GM23338 (cell line): ENCODE data around the gene DUS2. TPM values are rescaled to one million over a fixed set of nuclear protein-coding genes. Genes with fewer than 3 reads are reported as not detected.

Experiments
- ATAC-seq: fragments of 200-7000 bp; cut with Tn5 transposase; 3 replicates; pipeline ENCODE4 v1.9.1; 2020
- DNase-seq: peaks from one replicate; pipeline ENCODE4 v3.0.0-alpha.2; 2015; ENCODE audit warnings: low spot score
- H2AFZ ChIP-seq: fragments of 200-600 bp; sonication (generic); 2 replicates; pipeline ENCODE4 v1.8.0; 2016; ENCODE audit warnings: antibody characterized with exemption, mild to moderate bottlenecking, moderate library complexity
- H3F3A ChIP-seq: fragments of 200-600 bp; sonication (generic); replicated peaks from 2 replicates; pipeline ENCODE4 v1.8.0; 2017; ENCODE audit warnings: antibody characterized with exemption, mixed run types, low read depth
- H3K27ac ChIP-seq: fragments of 200-600 bp; sonication (generic); 2 replicates; pipeline ENCODE4 v1.6.1; 2016; ENCODE audit warnings: low read depth
- H3K27me3 ChIP-seq: fragments of 200-600 bp; sonication (generic); 2 replicates; pipeline ENCODE4 v1.8.0; 2016; ENCODE audit warnings: mild to moderate bottlenecking, mixed run types, moderate library complexity; ENCODE audit not compliant: insufficient read depth
- H3K36me3 ChIP-seq: fragments of 200-600 bp; sonication (generic); 2 replicates; pipeline ENCODE4 v1.8.0; 2016; ENCODE audit warnings: mild to moderate bottlenecking; ENCODE audit not compliant: insufficient read depth
- H3K4me1 ChIP-seq: fragments of 200-600 bp; sonication (generic); 2 replicates; pipeline ENCODE4 v1.8.0; 2016; ENCODE audit warnings: mild to moderate bottlenecking, moderate library complexity; ENCODE audit not compliant: insufficient read depth
- H3K4me2 ChIP-seq: fragments of 200-600 bp; sonication (generic); 2 replicates; pipeline ENCODE4 v1.7.1; 2017; ENCODE audit warnings: mixed run types
- H3K4me3 ChIP-seq: fragments of 200-600 bp; sonication (generic); 2 replicates; pipeline ENCODE4 v1.6.1; 2016; ENCODE audit warnings: mixed run types
- H3K79me2 ChIP-seq: fragments of 200-600 bp; sonication (generic); replicated peaks from 2 replicates; pipeline ENCODE4 v1.8.0; 2017; ENCODE audit warnings: mild to moderate bottlenecking; ENCODE audit not compliant: insufficient read depth
- H3K9me2 ChIP-seq: fragments of 200-600 bp; sonication (generic); 2 replicates; pipeline ENCODE4 v1.8.0; 2017; ENCODE audit not compliant: insufficient read depth
- H4K20me1 ChIP-seq: fragments of 200-600 bp; sonication (generic); replicated peaks from 2 replicates; pipeline ENCODE4 v1.8.0; 2017; ENCODE audit warnings: mild to moderate bottlenecking; ENCODE audit not compliant: insufficient read depth
- H3K27ac Mint-ChIP-seq: 2 replicates; pipeline ENCODE4 v1.8.0; 2020; ENCODE audit warnings: inconsistent platforms, mild to moderate bottlenecking, moderate library complexity, mixed read lengths
- H3K27me3 Mint-ChIP-seq: 3 replicates; pipeline ENCODE4 v1.8.0; 2022; ENCODE audit warnings: low read depth, mild to moderate bottlenecking, moderate library complexity, mixed read lengths, inconsistent platforms; ENCODE audit not compliant: insufficient read depth, poor library complexity
- H3K36me3 Mint-ChIP-seq: 3 replicates; pipeline ENCODE4 v1.8.0; 2021; ENCODE audit warnings: low read depth, mild to moderate bottlenecking, inconsistent platforms, moderate library complexity, mixed read lengths
- H3K4me1 Mint-ChIP-seq: 3 replicates; pipeline ENCODE4 v1.8.0; 2020; ENCODE audit warnings: mild to moderate bottlenecking, inconsistent platforms, mixed read lengths
- H3K4me3 Mint-ChIP-seq: 3 replicates; pipeline ENCODE4 v1.8.0; 2021; ENCODE audit warnings: moderate library complexity, mild to moderate bottlenecking, inconsistent platforms, mixed read lengths
- H3K9me3 Mint-ChIP-seq: 3 replicates; pipeline ENCODE4 v1.8.0; 2020; ENCODE audit warnings: moderate library complexity, mild to moderate bottlenecking, inconsistent platforms, mixed read lengths
- CREB1 ChIP-seq: fragments of 250-450 bp; sonication (Bioruptor Pico); IDR thresholded peaks from 2 replicates; pipeline ENCODE4 v1.5.0; 2020; ENCODE audit warnings: low read depth, mild to moderate bottlenecking, moderate library complexity
- CTCF ChIP-seq, 2 experiments: fragments of 200-600 bp in 1 of 2; sonication (generic) in 1 of 2; conservative IDR thresholded peaks; 2 replicates each; pipeline versions ENCODE4 v1.5.1 to v1.6.1; 2016 to 2017; ENCODE audit warnings: antibody characterized with exemption in 2 of 2, low read depth in 2 of 2, mild to moderate bottlenecking in 2 of 2, moderate library complexity in 1 of 2
- ETS1 ChIP-seq: IDR thresholded peaks from 2 replicates; pipeline ENCODE4 v1.6.1; 2016; ENCODE audit warnings: antibody characterized with exemption
- EZH2 ChIP-seq: fragments of 200-600 bp; sonication (generic); IDR thresholded peaks from one replicate; pipeline ENCODE4 v1.8.0; 2017; ENCODE audit warnings: antibody characterized with exemption, mild to moderate bottlenecking, low read depth; ENCODE audit not compliant: unreplicated experiment
- EZH2phosphoT487 ChIP-seq: fragments of 200-600 bp; sonication (generic); IDR thresholded peaks from one replicate; pipeline ENCODE4 v1.8.1; 2018; ENCODE audit warnings: antibody characterized with exemption; ENCODE audit not compliant: unreplicated experiment
- JUNB ChIP-seq: IDR thresholded peaks from one replicate; pipeline ENCODE4 v1.6.1; 2016; ENCODE audit warnings: antibody characterized with exemption; ENCODE audit not compliant: unreplicated experiment
- NANOG ChIP-seq: IDR thresholded peaks from 2 replicates; pipeline ENCODE4 v1.6.1; 2016; ENCODE audit warnings: antibody characterized with exemption, borderline replicate concordance
- POLR2AphosphoS5 ChIP-seq: IDR thresholded peaks from 2 replicates; pipeline ENCODE4 v1.6.1; 2016; ENCODE audit warnings: antibody characterized with exemption, low read depth
- REST ChIP-seq: IDR thresholded peaks from one replicate; pipeline ENCODE4 v1.6.1; 2018; ENCODE audit warnings: antibody characterized with exemption; ENCODE audit not compliant: unreplicated experiment
- STAT1 ChIP-seq: IDR thresholded peaks from one replicate; pipeline ENCODE4 v1.6.1; 2016; ENCODE audit warnings: antibody characterized with exemption; ENCODE audit not compliant: unreplicated experiment
- ZNF114 ChIP-seq: fragments of 250-450 bp; sonication (Bioruptor Pico); IDR thresholded peaks from 2 replicates; pipeline ENCODE4 v1.5.0; 2020; ENCODE audit warnings: mild to moderate bottlenecking, moderate library complexity
- ZNF331 ChIP-seq: fragments of 250-450 bp; sonication (Bioruptor Pico); IDR thresholded peaks from 2 replicates; pipeline ENCODE4 v1.5.0; 2020; ENCODE audit warnings: low read depth, mild to moderate bottlenecking, moderate library complexity
- polyA plus RNA-seq: library from polyadenylated mRNA; unstranded; fragments of >200 nt; fragmentation: Nextera tagmentation; extraction: Ambion mirVana; gene quantifications from 2 replicates; pipeline ENCODE4 v1.2.1, GENCODE V29; 2016
- total RNA-seq: library from RNA; depleted of rRNA; stranded (reverse); fragments of >200 nt; shearing (Covaris generic); gene quantifications from 2 replicates; pipeline ENCODE4 v1.2.3, GENCODE V29; 2014
- TF ChIP-seq, protein P1 (sequence below): fragments of 250-450 bp; sonication (Bioruptor Pico); IDR thresholded peaks from 2 replicates; pipeline ENCODE4 v1.5.0; 2020; ENCODE audit warnings: mild to moderate bottlenecking, moderate library complexity

DUS2 gene
- total and polyA plus RNA-seq, 2 experiments from 2014 or later = 13.3 to 26.4 TPM

DNA sequence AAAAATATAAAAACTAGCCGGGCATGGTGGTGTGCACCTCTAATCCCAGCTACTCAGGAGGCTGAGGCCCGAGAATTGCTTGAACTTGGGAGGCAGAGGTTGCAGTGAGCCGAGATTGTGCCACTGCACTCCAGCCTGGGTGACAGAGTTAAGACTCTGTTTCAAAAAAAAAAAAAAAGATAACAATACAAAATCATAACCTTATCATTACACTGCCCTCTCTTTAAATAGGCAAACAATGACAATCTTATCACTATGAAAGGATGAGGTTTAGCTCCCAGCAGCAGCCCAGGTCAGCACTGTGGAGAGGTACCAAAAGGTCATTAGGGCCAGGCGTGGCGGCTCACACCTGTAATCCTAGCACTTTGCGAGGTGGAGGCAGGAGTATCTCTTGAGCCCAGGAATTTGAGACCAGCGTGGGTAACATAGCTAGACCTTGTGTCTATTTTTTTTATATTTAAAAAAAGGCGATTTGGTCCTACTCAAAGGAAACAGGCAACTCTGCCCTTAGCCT, 3.9 kb upstream of the DUS2 start:
- H3K4me3 Mint-ChIP-seq = no peak overlapping the region

More for the DNA sequence above, 3.9 kb upstream of the DUS2 start:
- peaks cover 10% of the 10 kb centered on the region; the same call in 2 of the 3 replicates for H3K36me3 Mint-ChIP-seq
- DNase-seq = no peak
- H3K27me3 Mint-ChIP-seq = peaks cover 8% of the 10 kb centered on the region
- H3K9me3 Mint-ChIP-seq = no peaks in the 10 kb centered on the region; the same call in 1 of the 3 replicates
- no peaks in the 10 kb centered on the region for H3K27me3 ChIP-seq
- no peak for TF ChIP-seq REST
- no peak for TF ChIP-seq ETS1
- no peak for TF ChIP-seq JUNB
- no peak for TF ChIP-seq CREB1 (CRISPR knock-in tag)
- no peak for TF ChIP-seq EZH2
- no peak for TF ChIP-seq ZNF114 (CRISPR knock-in tag)
- no peak for TF ChIP-seq EZH2phosphoT487
- no peak for TF ChIP-seq ZNF331 (CRISPR knock-in tag)
- no peak for TF ChIP-seq CTCF (conservative IDR thresholded peaks at IDR 0.05; ENCODE audit: low read depth in 2 of 2)
- no peak for TF ChIP-seq POLR2AphosphoS5
- TF ChIP-seq, protein P1, sequence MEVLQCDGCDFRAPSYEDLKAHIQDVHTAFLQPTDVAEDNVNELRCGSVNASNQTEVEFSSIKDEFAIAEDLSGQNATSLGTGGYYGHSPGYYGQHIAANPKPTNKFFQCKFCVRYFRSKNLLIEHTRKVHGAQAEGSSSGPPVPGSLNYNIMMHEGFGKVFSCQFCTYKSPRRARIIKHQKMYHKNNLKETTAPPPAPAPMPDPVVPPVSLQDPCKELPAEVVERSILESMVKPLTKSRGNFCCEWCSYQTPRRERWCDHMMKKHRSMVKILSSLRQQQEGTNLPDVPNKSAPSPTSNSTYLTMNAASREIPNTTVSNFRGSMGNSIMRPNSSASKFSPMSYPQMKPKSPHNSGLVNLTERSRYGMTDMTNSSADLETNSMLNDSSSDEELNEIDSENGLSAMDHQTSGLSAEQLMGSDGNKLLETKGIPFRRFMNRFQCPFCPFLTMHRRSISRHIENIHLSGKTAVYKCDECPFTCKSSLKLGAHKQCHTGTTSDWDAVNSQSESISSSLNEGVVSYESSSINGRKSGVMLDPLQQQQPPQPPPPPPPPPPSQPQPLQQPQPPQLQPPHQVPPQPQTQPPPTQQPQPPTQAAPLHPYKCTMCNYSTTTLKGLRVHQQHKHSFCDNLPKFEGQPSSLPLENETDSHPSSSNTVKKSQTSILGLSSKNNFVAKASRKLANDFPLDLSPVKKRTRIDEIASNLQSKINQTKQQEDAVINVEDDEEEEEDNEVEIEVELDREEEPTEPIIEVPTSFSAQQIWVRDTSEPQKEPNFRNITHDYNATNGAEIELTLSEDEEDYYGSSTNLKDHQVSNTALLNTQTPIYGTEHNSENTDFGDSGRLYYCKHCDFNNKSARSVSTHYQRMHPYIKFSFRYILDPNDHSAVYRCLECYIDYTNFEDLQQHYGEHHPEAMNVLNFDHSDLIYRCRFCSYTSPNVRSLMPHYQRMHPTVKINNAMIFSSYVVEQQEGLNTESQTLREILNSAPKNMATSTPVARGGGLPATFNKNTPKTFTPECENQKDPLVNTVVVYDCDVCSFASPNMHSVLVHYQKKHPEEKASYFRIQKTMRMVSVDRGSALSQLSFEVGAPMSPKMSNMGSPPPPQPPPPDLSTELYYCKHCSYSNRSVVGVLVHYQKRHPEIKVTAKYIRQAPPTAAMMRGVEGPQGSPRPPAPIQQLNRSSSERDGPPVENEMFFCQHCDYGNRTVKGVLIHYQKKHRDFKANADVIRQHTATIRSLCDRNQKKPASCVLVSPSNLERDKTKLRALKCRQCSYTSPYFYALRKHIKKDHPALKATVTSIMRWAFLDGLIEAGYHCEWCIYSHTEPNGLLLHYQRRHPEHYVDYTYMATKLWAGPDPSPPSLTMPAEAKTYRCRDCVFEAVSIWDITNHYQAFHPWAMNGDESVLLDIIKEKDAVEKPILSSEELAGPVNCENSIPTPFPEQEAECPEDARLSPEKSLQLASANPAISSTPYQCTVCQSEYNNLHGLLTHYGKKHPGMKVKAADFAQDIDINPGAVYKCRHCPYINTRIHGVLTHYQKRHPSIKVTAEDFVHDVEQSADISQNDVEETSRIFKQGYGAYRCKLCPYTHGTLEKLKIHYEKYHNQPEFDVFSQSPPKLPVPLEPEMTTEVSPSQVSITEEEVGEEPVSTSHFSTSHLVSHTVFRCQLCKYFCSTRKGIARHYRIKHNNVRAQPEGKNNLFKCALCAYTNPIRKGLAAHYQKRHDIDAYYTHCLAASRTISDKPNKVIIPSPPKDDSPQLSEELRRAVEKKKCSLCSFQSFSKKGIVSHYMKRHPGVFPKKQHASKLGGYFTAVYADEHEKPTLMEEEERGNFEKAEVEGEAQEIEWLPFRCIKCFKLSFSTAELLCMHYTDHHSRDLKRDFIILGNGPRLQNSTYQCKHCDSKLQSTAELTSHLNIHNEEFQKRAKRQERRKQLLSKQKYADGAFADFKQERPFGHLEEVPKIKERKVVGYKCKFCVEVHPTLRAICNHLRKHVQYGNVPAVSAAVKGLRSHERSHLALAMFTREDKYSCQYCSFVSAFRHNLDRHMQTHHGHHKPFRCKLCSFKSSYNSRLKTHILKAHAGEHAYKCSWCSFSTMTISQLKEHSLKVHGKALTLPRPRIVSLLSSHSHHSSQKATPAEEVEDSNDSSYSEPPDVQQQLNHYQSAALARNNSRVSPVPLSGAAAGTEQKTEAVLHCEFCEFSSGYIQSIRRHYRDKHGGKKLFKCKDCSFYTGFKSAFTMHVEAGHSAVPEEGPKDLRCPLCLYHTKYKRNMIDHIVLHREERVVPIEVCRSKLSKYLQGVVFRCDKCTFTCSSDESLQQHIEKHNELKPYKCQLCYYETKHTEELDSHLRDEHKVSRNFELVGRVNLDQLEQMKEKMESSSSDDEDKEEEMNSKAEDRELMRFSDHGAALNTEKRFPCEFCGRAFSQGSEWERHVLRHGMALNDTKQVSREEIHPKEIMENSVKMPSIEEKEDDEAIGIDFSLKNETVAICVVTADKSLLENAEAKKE (CRISPR knock-in tag) = no peak
- TF ChIP-seq STAT1 = no peak
- TF ChIP-seq NANOG = no peak
- no peak overlapping the region for H2AFZ ChIP-seq
- H3K27ac Mint-ChIP-seq = no peak overlapping the region
- no peak for ATAC-seq
- peaks cover 14% of the 10 kb centered on the region; the same call in 1 of the 2 replicates for H3K4me1 ChIP-seq
- no peak overlapping the region for H3K4me3 ChIP-seq
- peaks cover 24% of the 10 kb centered on the region for H3K79me2 ChIP-seq
- no peaks in the 10 kb centered on the region; the same call in 1 of the 2 replicates for H4K20me1 ChIP-seq
- no peak overlapping the region for H3K4me2 ChIP-seq
- H3K36me3 ChIP-seq = no peaks in the 10 kb centered on the region
- no peaks in the 10 kb centered on the region for H3K9me2 ChIP-seq
- peaks cover 6% of the 10 kb centered on the region; the same call in 1 of the 2 replicates for H3F3A ChIP-seq
- H3K4me1 Mint-ChIP-seq = peaks cover 9% of the 10 kb centered on the region; the same call in 2 of the 3 replicates
- H3K27ac ChIP-seq = no peak overlapping the region
